GM19240 (cell line): ENCODE measurements around the gene VWF.
"Not testable (repeated sequence)": the region's sequence is repeated elsewhere in the genome, so short reads cannot be mapped to it uniquely, and the experiment has no call there.

ENCODE experiments used
- DNase-seq: peaks from one replicate; pipeline ENCODE4 v3.0.0; 2011; ENCODE audit warnings: low spot score; ENCODE audit not compliant: insufficient read length

The VWF gene

DNA sequence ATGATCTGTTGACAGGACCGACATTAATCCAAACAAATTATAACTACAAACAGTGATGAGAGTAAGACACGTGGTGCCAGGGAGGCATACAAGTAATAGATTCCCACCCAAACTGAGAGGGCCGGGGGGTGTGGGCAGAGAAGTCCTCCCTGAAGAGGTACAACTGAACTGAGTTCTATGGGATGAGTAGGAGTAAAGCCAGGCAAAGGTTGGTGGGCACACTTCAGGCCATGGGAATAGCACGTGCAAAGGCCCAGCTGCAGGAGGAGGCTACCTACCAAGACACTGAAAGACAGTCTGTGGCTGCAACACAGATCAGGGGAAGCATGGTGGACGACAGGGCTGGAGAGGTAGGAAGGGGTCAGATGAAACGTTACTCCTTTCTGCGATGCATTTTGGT, 22.0 kb upstream of the VWF start:
- no peak for DNase-seq

DNA sequence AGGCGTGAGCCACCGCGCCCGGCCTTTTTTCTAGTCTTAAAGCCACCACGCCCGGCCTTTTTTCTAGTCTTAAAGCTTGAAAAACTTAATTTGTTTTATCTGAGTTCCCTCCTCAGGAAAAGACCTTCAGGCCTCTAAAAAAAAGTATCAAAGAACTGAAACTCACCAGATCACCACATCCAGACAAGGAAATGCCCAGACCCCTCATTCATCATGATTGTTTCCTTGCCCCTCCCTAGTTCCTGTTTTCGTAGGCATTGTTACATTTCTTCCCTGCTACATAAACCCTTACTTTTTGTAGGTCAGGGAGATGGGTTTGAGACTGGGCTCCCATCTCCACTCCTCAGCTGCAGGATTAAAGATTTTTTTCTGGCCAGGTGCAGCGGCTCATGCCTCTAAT, 21.1 kb upstream of the VWF start:
- no peak for DNase-seq

DNA sequence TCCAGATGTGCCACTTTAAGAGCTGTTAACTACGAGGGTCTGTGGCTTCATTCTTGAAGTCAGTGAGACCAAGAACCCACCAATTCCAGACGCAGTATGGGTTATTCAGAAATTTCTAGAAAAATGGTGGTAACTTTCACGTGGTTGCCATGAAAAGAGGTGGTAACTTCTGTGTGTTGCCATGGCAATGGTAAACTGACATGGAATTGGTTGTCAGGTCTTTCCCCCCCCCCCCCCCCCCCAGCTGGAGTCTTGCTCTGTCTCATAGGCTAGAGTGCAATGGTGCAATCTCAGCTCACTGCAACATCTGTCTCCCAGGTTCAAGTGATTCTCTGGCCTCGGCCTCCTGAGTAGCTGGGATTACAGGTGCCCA, 18.8 kb upstream of the VWF start:
- DNase-seq = no peak

DNA sequence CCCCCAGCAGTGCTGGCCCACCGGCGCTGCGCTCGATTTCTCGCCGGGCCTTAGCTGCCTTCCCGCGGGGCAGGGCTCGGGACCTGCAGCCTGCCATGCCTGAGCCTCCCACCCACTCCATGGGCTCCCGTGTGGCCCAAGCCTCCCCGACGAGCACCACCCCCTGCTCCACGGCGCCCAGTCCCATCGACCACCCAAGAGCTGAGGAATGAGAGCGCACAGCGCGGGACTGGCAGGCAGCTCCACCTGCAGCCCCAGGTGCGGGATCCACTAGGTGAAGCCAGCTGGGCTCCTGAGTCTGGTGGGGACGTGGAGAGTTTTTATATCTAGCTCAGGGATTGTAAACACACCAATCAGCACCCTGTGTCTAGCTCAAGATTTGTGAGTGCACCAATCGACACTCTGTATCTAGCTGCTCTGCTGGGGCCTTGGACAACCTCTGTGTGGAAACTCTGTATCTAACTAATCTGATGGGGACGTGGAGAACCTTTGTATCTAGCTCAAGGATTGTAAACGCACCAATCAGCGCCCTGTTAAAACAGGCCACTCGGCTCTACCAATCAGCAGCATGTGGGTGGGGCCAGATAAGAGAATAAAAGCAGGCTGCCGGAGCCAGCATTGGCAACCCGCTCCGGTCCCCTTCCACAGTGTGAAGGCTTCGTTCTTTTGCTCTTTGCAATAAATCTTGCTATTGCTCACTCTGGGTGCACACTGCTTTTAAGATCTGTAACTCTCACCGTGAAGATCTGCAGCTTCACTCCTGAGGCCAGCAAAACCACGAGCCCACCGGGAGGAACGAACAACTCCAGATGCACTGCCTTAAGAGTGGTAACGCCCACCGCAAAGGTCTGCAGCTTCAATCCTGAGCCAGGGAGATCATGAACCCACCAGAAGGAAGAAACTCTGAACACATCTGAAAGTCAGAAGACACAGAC, 18.2 kb upstream of the VWF start:
- DNase-seq = not testable (repeated sequence)

DNA sequence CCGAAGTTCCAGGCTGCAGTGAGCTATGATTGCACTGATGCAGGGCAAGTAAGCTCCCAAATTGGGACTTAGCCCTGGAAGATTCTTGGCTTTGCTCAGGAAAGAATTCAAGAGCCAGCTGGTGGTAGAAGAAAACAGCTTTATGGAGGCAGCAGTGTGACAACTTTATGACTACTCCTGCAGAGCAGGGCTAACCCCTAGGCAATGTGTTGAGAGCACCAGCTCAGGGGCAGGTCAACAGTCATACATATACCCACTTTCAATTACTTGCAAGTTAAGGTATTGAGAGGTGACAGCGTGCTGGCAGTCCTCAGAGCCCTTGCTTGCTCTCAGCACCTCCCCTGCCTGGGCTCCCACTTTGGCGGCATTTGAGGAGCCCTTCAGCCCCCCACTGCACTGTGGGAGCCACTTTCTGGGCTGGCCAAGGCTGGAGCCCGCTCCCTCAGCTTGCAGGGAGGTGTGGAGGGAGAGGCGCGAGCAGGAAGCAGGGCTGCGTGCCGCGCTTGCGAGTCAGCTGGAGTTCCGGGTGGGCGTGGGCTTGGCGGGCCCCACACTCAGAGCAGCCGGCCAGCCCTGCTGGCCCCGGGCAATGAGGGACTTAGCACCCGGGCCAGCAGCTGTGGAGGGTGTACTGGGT, 17.4 kb upstream of the VWF start:
- DNase-seq = not testable (repeated sequence)

DNA sequence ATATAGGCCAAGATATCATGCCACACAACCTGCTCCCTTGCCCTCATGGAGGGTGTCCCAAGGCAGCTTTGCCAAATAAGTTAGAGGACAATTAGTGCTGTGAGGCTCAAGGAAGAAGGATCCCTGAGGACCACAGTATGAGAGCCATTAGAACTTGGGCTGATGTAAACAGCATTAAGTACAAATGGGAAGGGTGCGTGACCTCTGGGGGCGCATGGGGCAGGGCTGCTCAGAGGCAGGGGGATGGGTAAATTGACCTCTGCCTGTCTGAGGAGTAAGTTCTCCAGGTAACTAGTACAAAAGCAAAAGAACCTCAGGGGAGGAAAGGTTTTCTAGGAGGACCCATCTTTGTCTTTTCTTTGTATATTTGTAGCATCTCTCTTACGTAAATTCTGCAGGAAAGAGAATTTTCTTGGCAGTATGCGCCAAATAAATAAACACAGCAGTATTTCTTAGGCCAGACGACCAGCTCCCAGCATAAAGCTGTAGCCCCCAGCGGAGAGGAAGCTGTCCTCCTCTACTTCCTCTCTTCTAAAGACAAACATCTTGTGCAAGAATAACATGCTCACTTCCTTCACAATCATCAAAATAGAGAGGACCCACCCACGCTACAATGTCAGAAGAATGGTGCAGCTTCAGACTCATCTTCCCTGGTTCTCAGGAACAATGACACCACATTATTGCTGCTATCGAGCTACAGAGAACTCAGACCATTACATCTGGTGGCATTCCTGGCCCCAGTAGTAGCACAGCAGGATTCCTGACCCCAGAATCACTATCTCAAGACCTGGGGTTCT, 16.4 kb upstream of the VWF start:
- DNase-seq = no peak

DNA sequence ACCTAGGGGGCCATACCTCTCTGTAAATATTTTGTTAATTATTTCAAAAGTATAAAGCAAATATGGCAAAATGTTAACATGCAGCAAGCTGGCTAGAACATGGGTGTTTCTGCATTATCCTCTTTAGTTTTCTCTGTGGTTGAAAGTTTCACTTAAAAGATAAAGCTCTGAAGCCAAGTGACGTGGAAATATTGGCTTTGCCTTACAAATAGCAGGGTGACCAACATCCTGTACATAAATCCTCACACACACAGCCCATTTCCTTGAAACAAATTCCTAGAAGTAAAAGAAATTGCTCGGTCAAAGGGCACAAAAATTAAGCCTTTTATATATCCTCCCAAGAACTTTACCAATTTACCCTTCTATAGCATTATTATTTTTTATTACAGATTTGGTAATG, 10.6 kb upstream of the VWF start:
- DNase-seq = no peak

DNA sequence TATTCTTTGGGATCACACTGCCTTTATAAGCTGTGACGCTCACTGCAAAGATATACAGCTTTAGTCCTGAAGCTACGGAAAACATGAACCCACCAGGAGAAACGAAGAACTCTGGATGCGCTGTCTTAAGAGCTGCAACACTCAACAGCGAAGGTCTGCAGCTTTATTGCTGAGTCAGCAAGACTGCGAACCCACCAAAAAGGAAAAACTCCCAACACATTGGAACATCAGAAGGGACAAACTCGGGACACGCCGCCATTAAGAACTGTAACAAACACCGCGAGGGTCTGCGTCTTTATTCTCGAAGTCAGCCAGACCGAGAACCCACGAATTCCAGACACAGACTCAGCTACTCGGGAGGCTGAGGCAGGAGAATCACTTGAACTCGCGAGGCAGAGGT, 9.2 kb upstream of the VWF start:
- no peak for DNase-seq

DNA sequence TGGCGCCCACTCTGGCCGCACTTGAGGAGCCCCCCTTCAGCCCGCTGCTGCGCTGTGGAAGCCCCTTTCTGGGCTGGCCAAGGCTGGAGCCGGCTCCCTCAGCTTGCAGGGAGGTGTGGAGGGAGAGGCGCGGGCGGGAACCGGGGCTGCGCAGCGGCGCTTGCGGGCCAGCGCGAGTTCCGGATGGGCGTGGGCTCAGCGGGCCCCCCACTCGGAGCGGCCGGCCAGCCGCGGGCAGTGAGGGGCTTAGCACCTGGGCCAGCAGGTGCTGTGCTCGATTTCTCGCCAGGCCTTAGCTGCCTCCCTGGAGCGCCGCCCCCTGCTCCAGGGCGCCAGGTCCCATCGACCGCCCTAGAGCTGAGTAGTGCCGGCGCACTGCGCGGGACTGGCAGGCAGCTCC, 8.0 kb upstream of the VWF start:
- no peak for DNase-seq

DNA sequence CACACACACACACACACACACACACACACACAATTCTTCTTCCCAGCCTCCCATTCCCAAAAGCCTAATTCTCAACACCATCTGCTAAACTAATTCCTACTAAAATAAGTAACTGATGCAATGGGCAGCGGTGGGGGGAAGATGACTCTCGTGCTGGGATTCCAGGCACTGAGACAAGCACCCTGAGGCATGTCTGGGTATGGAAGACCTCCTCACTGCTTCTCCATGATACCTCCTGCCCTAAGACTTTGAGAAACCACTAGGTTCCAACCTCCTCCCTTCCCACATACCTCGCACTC, 789 bp upstream of the VWF start:
- no peak for DNase-seq

DNA sequence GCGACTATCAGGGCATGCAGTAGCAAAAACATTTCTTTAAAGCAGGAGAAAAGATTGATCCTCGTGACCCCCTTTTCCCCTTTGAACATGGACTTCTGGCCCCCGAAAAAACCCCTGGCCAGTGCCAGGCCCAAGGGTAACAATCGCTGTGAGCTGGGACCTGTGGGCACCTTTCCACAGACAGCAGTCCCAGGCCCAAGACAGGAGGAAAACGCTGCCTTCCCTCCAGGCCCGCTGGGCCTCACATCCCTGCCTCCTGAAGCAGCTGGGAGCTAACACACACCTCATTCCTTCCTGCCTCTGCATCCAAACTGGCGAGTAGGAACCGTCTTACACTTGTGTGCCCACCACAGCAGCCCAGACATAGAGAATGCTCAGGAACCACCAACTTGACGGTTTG, 1.2 kb downstream of the VWF start:
- DNase-seq = no peak

DNA sequence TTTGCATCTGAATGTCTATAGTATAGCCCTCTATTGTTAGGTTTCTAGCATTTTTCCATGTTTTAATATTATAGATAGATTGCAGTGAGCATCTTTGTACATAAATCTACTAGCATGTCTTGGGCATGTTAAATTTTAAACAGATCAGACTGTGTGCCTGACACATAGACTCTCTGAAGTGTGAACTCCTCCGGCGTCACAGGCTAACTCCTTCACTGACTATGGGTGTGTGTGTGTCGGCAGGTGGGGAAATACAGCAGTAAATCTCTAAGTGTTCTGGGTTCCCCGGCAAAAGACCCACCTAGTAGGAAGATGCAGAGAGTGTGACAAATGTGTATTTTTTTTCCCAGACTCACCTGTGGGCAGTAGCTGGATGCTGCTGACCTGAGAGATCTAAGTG, 2.3 kb downstream of the VWF start:
- DNase-seq = no peak

DNA sequence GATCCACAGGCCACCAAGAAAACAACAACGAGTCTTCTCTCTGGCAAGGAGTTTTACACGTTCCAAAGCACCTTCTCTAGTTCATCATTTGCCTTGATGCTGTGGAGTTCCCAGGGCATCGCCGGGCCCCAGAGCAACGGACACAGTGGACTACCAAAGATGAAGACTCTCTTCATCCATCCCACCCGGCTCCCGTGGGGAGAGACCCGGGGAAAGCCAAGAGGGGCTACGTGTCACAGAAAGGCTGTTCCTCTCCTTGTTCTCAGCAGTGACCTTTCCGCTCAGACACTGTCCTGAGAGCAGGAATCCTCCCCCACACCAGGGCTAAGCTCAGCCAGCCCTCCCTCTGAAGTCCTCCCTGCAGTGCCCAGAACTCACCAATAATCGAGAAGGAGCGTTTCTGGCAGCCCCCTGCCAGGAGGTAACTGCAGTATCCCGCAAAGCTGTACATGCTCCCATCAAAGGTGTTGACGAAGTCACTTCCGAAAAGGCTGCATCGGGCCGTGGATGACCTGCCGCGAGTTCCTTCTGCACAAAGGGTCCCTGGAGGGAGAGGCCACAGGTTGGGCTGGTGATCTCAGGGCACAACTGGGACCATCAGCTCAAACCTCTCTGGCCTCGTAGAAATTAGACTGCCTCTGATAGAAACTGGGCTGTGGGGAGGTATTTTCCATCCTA, 3.5 kb downstream of the VWF start:
- no peak for DNase-seq

DNA sequence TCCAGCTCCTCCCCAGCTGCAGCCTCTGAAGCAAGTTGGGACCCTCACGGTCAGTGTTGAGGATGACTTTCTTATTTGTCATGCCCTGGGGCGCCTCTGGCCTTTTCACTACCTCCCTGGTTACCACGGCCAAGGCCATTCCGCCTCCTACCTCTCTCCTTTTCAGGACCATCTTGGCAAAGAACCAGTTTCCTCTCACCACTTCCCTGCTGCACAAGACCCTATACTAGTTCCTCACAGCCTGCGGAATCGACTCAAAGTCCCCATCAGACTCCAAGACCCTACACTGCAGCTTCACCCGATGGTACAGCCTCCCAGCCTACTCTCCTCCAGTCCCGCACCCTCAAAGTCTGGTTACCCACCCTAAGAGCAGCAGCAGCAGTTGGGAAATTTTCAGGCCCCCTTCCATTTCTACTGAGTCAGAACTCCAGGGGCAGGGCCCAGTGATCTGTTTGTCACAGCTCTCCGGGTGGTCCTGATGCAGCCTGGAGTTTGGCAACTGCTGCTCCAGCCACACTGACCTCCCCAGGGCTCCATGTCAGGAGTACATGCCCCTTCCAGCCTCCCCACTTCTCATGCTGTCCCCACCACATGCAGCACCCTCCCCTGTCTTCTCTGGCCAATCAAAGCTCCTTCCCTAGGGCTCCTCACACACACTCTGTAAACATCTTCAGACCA, 5.4 kb downstream of the VWF start:
- no peak for DNase-seq

DNA sequence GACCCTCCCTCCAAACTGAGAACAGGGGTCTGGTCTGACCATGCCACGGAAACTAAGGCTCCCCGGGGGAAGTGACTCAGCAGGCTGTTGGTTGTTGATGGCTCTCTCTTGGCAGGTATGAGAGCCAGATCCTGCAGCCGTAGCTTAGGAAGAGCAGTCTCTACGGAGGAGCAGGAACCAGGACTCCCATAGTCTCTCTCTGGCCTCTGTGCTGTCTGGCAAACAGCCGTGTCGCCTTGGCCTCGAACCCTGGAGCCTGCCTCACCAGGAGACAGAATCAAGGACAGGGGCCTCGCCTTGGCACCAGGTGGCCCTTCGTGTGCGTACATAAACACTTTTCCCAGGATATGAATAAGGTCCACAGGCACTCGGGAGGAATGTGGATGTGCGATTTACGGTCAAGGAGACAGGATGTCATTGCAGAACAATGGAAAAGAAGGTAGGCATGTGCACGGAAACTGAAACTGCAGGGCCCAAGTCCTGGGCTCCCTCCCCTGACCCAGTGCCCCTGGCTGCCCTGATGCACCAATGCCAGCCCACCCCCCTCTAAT, 7.9 kb downstream of the VWF start:
- DNase-seq = no peak

DNA sequence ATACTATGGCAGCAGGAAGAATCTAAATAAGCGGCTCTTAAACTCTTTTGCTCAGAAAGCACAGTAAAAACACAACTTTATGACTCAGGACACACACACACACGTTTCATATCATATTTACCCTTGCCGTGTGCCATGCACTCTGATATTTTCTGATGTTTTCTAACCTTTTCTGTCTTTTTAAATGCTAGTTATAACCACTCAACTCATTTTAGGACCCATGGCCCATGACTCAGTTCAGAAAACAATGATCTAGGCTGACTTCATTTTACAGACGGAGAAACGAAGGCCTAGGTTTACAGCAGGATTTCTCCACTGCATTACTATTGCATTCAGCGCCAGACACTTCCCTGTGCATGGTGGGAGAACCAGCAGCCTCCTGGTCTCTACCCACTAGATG, 9.1 kb downstream of the VWF start:
- DNase-seq = no peak

DNA sequence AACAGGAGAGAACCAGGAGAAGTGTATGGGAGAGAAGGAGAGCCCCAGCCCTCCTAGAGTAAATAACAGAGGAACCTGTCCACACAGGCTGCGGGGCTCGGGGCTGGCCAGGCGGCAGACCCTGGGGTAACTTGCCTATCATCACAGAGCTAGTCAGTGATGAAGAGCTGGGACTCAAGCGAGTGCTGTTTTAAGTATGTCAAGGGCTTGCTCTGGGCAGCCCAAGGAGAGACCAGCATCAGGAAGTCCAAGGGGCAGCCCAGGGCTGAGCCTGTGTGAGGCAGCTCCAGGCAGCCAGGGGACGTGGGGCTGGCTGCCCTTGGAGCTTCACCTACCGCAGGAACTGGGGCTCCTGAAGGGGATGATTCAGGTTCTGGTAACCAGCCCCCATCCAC, 10.0 kb downstream of the VWF start:
- DNase-seq = no peak

DNA sequence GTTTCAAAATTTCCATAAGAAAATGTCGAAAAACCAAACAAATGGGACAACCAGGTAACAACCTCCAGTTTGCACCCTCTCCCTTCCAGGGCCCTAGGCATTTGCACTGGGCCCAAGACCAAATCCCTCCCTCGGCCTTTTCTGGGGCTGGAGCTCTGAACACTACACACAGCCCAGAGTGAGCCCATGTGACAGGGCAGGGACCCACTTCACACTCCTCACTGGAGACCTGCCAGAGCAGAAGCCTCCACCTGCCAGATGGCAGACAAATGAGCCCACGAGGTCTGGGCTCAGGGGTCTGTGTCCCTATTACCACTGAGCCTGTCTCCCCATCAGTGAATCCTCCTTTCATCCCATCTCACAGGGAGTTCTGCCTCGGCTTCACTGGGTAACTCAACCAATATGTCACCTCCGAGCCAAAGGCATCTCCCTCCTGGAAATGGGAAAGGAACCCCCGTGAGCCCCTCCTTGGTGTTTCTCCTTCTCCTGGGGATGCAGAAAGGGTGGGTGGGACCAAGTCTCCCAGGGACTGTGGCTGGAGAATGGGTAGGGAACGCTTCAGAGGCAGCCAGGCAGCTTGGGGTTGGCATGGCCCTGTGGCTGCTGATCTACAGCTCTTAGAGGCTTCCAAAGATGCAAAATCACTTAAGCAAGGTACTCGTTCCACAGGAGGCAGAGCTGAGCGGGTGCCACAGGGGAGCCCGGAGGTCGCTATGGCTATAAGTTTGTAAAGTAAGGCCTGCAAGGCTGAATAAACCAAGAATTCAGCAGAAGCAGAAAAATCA, 10.6 kb downstream of the VWF start:
- DNase-seq = no peak

DNA sequence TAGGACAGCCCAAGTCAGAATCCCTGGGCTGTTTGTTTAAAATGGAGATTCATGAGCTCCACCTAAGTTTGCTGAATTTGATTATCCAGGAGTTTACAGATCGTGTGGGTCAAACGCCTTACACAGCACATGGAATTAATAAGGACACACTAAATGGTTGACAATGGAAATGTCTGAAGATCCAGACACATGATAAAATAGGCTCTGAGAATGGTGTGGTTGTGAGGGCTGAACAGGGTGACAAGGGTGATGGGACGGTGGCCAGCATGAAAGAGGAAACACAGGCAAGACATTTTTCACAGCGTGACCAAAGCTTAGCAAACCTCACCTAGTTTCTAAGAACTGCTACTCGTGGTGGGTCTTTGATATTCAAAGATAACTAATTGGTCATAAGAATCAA, 12.5 kb downstream of the VWF start:
- DNase-seq = no peak

DNA sequence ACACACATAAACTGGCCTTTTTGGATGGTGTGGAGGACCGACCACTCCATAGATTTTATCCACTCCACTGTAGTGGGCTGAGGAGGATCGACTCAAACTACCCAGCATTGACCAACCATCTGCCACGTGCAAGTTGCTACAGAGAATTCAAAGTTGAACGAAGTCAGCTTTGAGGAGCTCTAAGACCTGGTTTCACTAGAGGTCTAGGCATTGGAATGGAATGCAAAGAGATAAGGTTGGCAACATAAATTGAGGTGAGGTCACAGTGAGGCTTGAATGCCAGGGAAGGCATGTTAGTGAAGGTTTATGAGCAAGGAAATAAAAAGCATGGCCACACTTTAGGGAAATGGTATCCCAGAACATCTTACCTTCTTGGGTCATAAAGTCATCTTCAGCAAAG, 14.5 kb downstream of the VWF start:
- no peak for DNase-seq
